Measurements from ENCODE around the gene GALE.
"Not testable (repeated sequence)": the region's sequence is repeated elsewhere in the genome, so short reads cannot be mapped to it uniquely, and the experiment has no call there.

The GALE gene

DNA sequence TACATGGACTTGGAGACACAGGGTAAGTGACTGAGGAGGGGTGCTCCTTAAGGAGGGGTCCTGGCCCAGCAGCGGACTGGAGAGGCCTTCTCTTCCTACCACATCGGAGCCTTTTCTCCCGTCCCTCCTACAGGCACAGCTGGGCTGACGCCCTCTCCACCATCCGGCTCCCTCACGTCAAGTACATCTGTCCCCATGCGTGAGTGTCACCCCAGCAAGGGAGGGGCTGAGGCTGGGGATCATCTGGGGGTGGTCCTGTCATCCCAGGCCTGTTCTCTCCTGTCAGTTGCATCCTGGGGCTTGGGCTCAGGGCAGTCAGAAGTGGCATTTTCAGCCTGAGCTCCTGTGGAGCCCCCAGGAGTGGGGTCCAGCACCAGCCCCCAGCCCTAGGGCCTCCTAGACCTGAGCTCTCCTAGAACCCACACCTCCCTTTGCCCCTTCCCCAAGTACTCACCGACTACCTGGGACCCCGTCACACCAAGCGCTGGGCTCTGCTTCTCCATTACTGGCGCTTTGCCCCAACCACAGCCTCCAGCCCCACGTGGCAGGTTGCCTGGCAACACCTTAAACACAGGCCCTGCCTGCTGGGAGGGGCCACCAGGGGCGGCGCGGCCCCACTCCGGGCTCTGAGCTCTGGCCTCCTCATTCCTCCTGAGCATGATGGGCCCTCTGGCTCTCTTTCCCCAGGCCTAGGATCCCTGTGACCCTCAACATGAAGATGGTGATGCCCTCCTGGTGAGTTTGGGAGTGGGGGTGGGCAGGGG is 7.4 kb downstream of the GALE start:
- no peak overlapping the region for H3K9ac ChIP-seq (ENCODE audit: low read depth in 1 of 2, low read length in 2 of 2)
- H3K36me3 ChIP-seq (ENCODE audit: control insufficient read depth in 2 of 2, insufficient read depth in 2 of 2, low read length in 2 of 2): peaks cover 22 to 31% of the 10 kb centered on the region in 2 donors
- no peaks in the 10 kb centered on the region for H3K9me3 ChIP-seq (ENCODE audit: control insufficient read depth in 2 of 2, low read length in 2 of 2)
- peak overlapping the region in 1 of 2 donors; percentile 4 for H3K27ac ChIP-seq (ENCODE audit: low read depth in 2 of 2, low read length in 2 of 2)
- H3K4me3 ChIP-seq (ENCODE audit: low read length in 2 of 2): peak overlapping the region in 1 of 2 donors; percentile 21
- H3K27me3 ChIP-seq (ENCODE audit: control insufficient read depth in 2 of 2, insufficient read depth in 2 of 2, low read length in 2 of 2): no peaks in the 10 kb centered on the region
- peaks cover 32 to 51% of the 10 kb centered on the region in 2 donors for H3K4me1 ChIP-seq (ENCODE audit: control insufficient read depth in 2 of 2, insufficient read depth in 2 of 2, low read length in 2 of 2)

GRCh38 chr1:23792151-23792945 is 8.2 kb downstream of the GALE start:
- H3K4me3 ChIP-seq (ENCODE audit: low read length in 2 of 2): peak overlapping the region; percentile 41 to 72
- no peaks in the 10 kb centered on the region for H3K9me3 ChIP-seq (ENCODE audit: control insufficient read depth in 2 of 2, low read length in 2 of 2)
- peaks cover 20 to 28% of the 10 kb centered on the region in 2 donors for H3K36me3 ChIP-seq (ENCODE audit: control insufficient read depth in 2 of 2, insufficient read depth in 2 of 2, low read length in 2 of 2)
- H3K9ac ChIP-seq (ENCODE audit: low read depth in 1 of 2, low read length in 2 of 2): peak overlapping the region in 1 of 2 donors; percentile 77
- H3K27me3 ChIP-seq (ENCODE audit: control insufficient read depth in 2 of 2, insufficient read depth in 2 of 2, low read length in 2 of 2): no peaks in the 10 kb centered on the region
- H3K27ac ChIP-seq (ENCODE audit: low read depth in 2 of 2, low read length in 2 of 2): no peak overlapping the region
- H3K4me1 ChIP-seq (ENCODE audit: control insufficient read depth in 2 of 2, insufficient read depth in 2 of 2, low read length in 2 of 2): peaks cover 32 to 42% of the 10 kb centered on the region in 2 donors

- H3K4me3 ChIP-seq (ENCODE audit: low read length in 2 of 2): peak overlapping the region; percentile 72 to 91
- no peaks in the 10 kb centered on the region for H3K9me3 ChIP-seq (ENCODE audit: control insufficient read depth in 2 of 2, low read length in 2 of 2)
- peak overlapping the region; percentile 77 to 87 for H3K9ac ChIP-seq (ENCODE audit: low read depth in 1 of 2, low read length in 2 of 2)
- peaks cover 26 to 27% of the 10 kb centered on the region in 2 donors for H3K36me3 ChIP-seq (ENCODE audit: control insufficient read depth in 2 of 2, insufficient read depth in 2 of 2, low read length in 2 of 2)
- H3K27ac ChIP-seq (ENCODE audit: low read depth in 2 of 2, low read length in 2 of 2): peak overlapping the region; percentile 65 to 67
- H3K4me1 ChIP-seq (ENCODE audit: control insufficient read depth in 2 of 2, insufficient read depth in 2 of 2, low read length in 2 of 2): peaks cover 26 to 35% of the 10 kb centered on the region in 2 donors
- no peaks in the 10 kb centered on the region for H3K27me3 ChIP-seq (ENCODE audit: control insufficient read depth in 2 of 2, insufficient read depth in 2 of 2, low read length in 2 of 2)
Observed at GRCh38 chr1:23791516-23792047, 9.0 kb downstream of the GALE start.

- peak within 1 kb of the TSS; percentile 72 to 91 for H3K4me3 ChIP-seq (ENCODE audit: low read length in 2 of 2)
- peak within 1 kb of the TSS; percentile 65 to 67 for H3K27ac ChIP-seq (ENCODE audit: low read depth in 2 of 2, low read length in 2 of 2)
Observed at GRCh38 chr1:23790696-23791515, 9.6 kb downstream of the GALE start, which contains the start of gene LYPLA2. LYPLA2 (plus strand) TSS chr1:23791145; CDS start chr1:23792683, 1,538 bp downstream.

DNA sequence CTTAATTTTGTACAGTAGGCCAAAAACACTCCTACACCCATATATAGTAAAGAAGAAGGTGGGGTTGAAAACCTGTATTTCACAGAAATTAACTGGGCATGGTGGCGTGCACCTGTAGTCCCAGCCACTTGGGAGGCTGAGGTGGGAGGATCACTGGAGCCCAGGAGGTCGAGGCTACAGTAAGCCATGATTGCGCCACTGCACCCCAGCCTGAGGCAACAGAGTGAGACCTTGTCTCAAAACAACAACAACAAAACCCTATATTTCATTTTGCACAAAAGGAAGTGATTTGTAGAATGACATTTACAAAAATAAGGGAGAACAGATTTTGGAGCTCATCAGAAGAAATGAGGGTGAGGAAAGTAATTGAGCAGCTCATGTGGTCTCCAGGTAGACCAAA is 11.9 kb downstream of the GALE start:
- H3K27me3 ChIP-seq (ENCODE audit: control insufficient read depth in 2 of 2, insufficient read depth in 2 of 2, low read length in 2 of 2): no peaks in the 10 kb centered on the region
- H3K9me3 ChIP-seq (ENCODE audit: control insufficient read depth in 2 of 2, low read length in 2 of 2): no peaks in the 10 kb centered on the region
- H3K27ac ChIP-seq (ENCODE audit: low read depth in 2 of 2, low read length in 2 of 2): no peak overlapping the region
- peaks cover 24 to 29% of the 10 kb centered on the region in 2 donors for H3K4me1 ChIP-seq (ENCODE audit: control insufficient read depth in 2 of 2, insufficient read depth in 2 of 2, low read length in 2 of 2)
- no peak overlapping the region for H3K9ac ChIP-seq (ENCODE audit: low read depth in 1 of 2, low read length in 2 of 2)
- H3K4me3 ChIP-seq (ENCODE audit: low read length in 2 of 2): no peak overlapping the region
- H3K36me3 ChIP-seq (ENCODE audit: control insufficient read depth in 2 of 2, insufficient read depth in 2 of 2, low read length in 2 of 2): peaks cover 22 to 37% of the 10 kb centered on the region in 2 donors

More at GRCh38 chr1:23790696-23791515, 9.6 kb downstream of the GALE start, which contains the start of gene LYPLA2:
- Histone ChIP-seq H3K9me3 (ENCODE audit: control insufficient read depth in 2 of 2, low read length in 2 of 2) (no peaks in the 10 kb centered on the region), H3K27me3 (ENCODE audit: control insufficient read depth in 2 of 2, insufficient read depth in 2 of 2, low read length in 2 of 2) (no peaks in the 10 kb centered on the region), H3K4me1 (ENCODE audit: control insufficient read depth in 2 of 2, insufficient read depth in 2 of 2, low read length in 2 of 2) (peaks cover 24 to 30% of the 10 kb centered on the region in 2 donors), H3K36me3 (ENCODE audit: control insufficient read depth in 2 of 2, insufficient read depth in 2 of 2, low read length in 2 of 2) (peaks cover 23 to 26% of the 10 kb centered on the region in 2 donors), H3K9ac (ENCODE audit: low read depth in 1 of 2, low read length in 2 of 2) (peak within 1 kb of the TSS; percentile 77 to 87)

GRCh38 chr1:23787701-23788100 is 12.9 kb downstream of the GALE start:
- Histone ChIP-seq H3K9me3 (ENCODE audit: control insufficient read depth in 2 of 2, low read length in 2 of 2) (no peaks in the 10 kb centered on the region), H3K36me3 (ENCODE audit: control insufficient read depth in 2 of 2, insufficient read depth in 2 of 2, low read length in 2 of 2) (peaks cover 19 to 33% of the 10 kb centered on the region in 2 donors), H3K27ac (ENCODE audit: low read depth in 2 of 2, low read length in 2 of 2) (no peak overlapping the region), H3K27me3 (ENCODE audit: control insufficient read depth in 2 of 2, insufficient read depth in 2 of 2, low read length in 2 of 2) (no peaks in the 10 kb centered on the region), H3K4me1 (ENCODE audit: control insufficient read depth in 2 of 2, insufficient read depth in 2 of 2, low read length in 2 of 2) (peaks cover 17 to 19% of the 10 kb centered on the region in 2 donors), H3K9ac (ENCODE audit: low read depth in 1 of 2, low read length in 2 of 2) (no peak overlapping the region), H3K4me3 (ENCODE audit: low read length in 2 of 2) (no peak overlapping the region)

DNA sequence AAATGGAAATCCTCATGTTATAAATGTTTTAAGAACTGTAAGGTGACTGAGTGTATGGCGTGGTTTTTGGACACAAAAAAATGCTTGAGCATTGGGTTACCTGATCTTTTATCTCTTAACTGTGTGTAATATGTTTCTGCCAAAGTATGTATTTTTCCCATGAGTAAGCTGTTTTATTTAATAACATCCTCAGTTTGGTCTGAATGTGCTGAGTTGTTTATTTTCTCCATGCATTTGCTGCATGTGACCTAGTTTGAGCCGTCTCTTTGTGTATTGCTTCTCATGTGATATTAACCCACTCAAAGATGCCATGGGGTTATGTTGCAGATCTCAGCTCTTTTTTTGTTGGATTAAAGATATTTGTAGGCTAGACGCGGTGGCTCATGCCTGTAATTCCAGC is 15.7 kb downstream of the GALE start:
- no peaks in the 10 kb centered on the region for H3K4me1 ChIP-seq (ENCODE audit: control insufficient read depth in 2 of 2, insufficient read depth in 2 of 2, low read length in 2 of 2)
- H3K9ac ChIP-seq (ENCODE audit: low read depth in 1 of 2, low read length in 2 of 2): no peak overlapping the region
- no peak overlapping the region for H3K27ac ChIP-seq (ENCODE audit: low read depth in 2 of 2, low read length in 2 of 2)
- no peaks in the 10 kb centered on the region for H3K27me3 ChIP-seq (ENCODE audit: control insufficient read depth in 2 of 2, insufficient read depth in 2 of 2, low read length in 2 of 2)
- peaks cover 24 to 37% of the 10 kb centered on the region in 2 donors for H3K36me3 ChIP-seq (ENCODE audit: control insufficient read depth in 2 of 2, insufficient read depth in 2 of 2, low read length in 2 of 2)
- H3K9me3 ChIP-seq (ENCODE audit: control insufficient read depth in 2 of 2, low read length in 2 of 2): no peaks in the 10 kb centered on the region
- H3K4me3 ChIP-seq (ENCODE audit: low read length in 2 of 2): no peak overlapping the region

GRCh38 chr1:23783141-23783540 is 17.4 kb downstream of the GALE start:
- H3K27ac ChIP-seq (ENCODE audit: low read depth in 2 of 2, low read length in 2 of 2); H3K9me3 ChIP-seq (ENCODE audit: control insufficient read depth in 2 of 2, low read length in 2 of 2); H3K4me3 ChIP-seq (ENCODE audit: low read length in 2 of 2); H3K27me3 ChIP-seq (ENCODE audit: control insufficient read depth in 2 of 2, insufficient read depth in 2 of 2, low read length in 2 of 2); H3K9ac ChIP-seq (ENCODE audit: low read depth in 1 of 2, low read length in 2 of 2): not testable (repeated sequence)
- Histone ChIP-seq H3K36me3 (ENCODE audit: control insufficient read depth in 2 of 2, insufficient read depth in 2 of 2, low read length in 2 of 2) (peaks cover 22 to 37% of the 10 kb centered on the region in 2 donors), H3K4me1 (ENCODE audit: control insufficient read depth in 2 of 2, insufficient read depth in 2 of 2, low read length in 2 of 2) (peaks cover 10 to 11% of the 10 kb centered on the region in 2 donors)

DNA sequence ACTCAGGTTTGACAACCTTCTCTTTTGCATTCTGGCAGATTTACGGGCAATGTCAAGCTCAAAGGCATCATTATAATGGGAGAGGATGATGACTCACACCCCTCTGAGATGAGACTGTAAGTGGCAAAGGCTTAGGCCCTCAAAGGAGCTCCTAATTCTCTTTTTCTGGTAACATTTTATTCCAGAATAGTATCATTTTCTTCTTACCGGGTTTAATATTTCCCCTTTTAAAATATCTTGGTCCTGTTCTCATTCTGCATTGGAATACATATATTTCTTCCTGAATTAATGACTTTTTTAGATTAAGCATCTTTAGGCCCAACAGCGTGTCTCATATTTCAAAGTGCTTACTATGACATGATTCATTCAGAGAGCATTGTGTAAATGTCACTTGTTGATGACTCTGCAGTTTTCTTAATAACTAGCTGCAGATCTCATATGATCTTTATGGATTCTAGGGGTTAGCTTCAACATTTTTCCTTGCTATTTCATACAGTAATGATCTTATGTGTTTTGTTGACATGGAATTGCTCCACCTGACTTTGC is 20.7 kb downstream of the GALE start:
- Histone ChIP-seq H3K9ac (ENCODE audit: low read depth in 1 of 2, low read length in 2 of 2) (no peak overlapping the region), H3K4me3 (ENCODE audit: low read length in 2 of 2) (no peak overlapping the region), H3K9me3 (ENCODE audit: control insufficient read depth in 2 of 2, low read length in 2 of 2) (no peaks in the 10 kb centered on the region), H3K4me1 (ENCODE audit: control insufficient read depth in 2 of 2, insufficient read depth in 2 of 2, low read length in 2 of 2) (peaks cover 17 to 19% of the 10 kb centered on the region in 2 donors), H3K27ac (ENCODE audit: low read depth in 2 of 2, low read length in 2 of 2) (no peak overlapping the region), H3K36me3 (ENCODE audit: control insufficient read depth in 2 of 2, insufficient read depth in 2 of 2, low read length in 2 of 2) (peaks cover 4 to 12% of the 10 kb centered on the region in 2 donors), H3K27me3 (ENCODE audit: control insufficient read depth in 2 of 2, insufficient read depth in 2 of 2, low read length in 2 of 2) (no peaks in the 10 kb centered on the region)

All from mucosa of rectum (tissue), 2 donors.